DOHH2 (cell line): ENCODE results near the gene TIMP1.
A peak's percentile ranks its signal among the peaks of the same experiment; 100 is the strongest.

Experiments used
- H3F3A ChIP-seq: fragments of 200-600 bp; sonication (generic), shearing (Covaris generic); 2 replicates; pipeline ENCODE4 v1.6.0; 2016; ENCODE audit warnings: antibody characterized with exemption, mild to moderate bottlenecking; ENCODE audit not compliant: control insufficient read depth, insufficient read depth
- H3K27ac ChIP-seq: fragments of 200-600 bp; sonication (generic); 2 replicates; pipeline ENCODE4 v1.5.1; 2014; ENCODE audit warnings: low read depth, mild to moderate bottlenecking, low read length, moderate library complexity
- H3K27me3 ChIP-seq: fragments of 200-600 bp; sonication (generic); 2 replicates; pipeline ENCODE4 v1.6.1; 2014; ENCODE audit warnings: mild to moderate bottlenecking, low read length, mixed read lengths; ENCODE audit not compliant: control insufficient read depth
- H3K36me3 ChIP-seq: fragments of 200-600 bp; sonication (generic); 2 replicates; pipeline ENCODE4 v1.6.1; 2014; ENCODE audit warnings: mild to moderate bottlenecking, low read length, moderate library complexity, mixed read lengths; ENCODE audit not compliant: control insufficient read depth
- H3K4me1 ChIP-seq: fragments of 200-600 bp; sonication (generic); 2 replicates; pipeline ENCODE4 v1.6.1; 2014; ENCODE audit warnings: mild to moderate bottlenecking, low read length, mixed read lengths; ENCODE audit not compliant: control insufficient read depth
- H3K4me2 ChIP-seq: fragments of 200-600 bp; sonication (generic); 2 replicates; pipeline ENCODE4 v1.6.0; 2014; ENCODE audit warnings: mild to moderate bottlenecking, low read length, moderate library complexity
- H3K4me3 ChIP-seq: fragments of 200-600 bp; sonication (generic); 2 replicates; pipeline ENCODE4 v1.5.1; 2014; ENCODE audit warnings: mild to moderate bottlenecking, low read length, mixed read lengths
- H3K79me2 ChIP-seq: fragments of 200-600 bp; sonication (generic); 2 replicates; pipeline ENCODE4 v1.6.1; 2014; ENCODE audit warnings: mild to moderate bottlenecking, low read length, mixed read lengths; ENCODE audit not compliant: control insufficient read depth
- H3K9me2 ChIP-seq: fragments of 200-600 bp; sonication (generic); replicated peaks from 2 replicates; pipeline ENCODE4 v1.6.1; 2014; ENCODE audit warnings: mild to moderate bottlenecking, low read length, mixed read lengths; ENCODE audit not compliant: control insufficient read depth
- H3K9me3 ChIP-seq: fragments of 200-600 bp; sonication (generic); 2 replicates; pipeline ENCODE4 v1.6.1; 2014; ENCODE audit warnings: antibody characterized with exemption, low read length, mixed read lengths; ENCODE audit not compliant: control insufficient read depth, insufficient read depth
- H4K20me1 ChIP-seq: fragments of 200-600 bp; sonication (generic); 2 replicates; pipeline ENCODE4 v1.6.0; 2014; ENCODE audit warnings: low read depth, mild to moderate bottlenecking, antibody characterized with exemption, low read length, moderate library complexity; ENCODE audit not compliant: control insufficient read depth, insufficient read depth
- CTCF ChIP-seq: fragments of 200-600 bp; sonication (generic); IDR thresholded peaks from one replicate; pipeline ENCODE4 v1.5.1; 2014; ENCODE audit warnings: antibody characterized with exemption, mild to moderate bottlenecking, low read depth, low read length; ENCODE audit not compliant: poor library complexity, severe bottlenecking
- EZH2phosphoT487 ChIP-seq: fragments of 200-600 bp; sonication (generic); IDR thresholded peaks from 2 replicates; pipeline ENCODE4 v1.6.1; 2017; ENCODE audit warnings: borderline replicate concordance, mild to moderate bottlenecking, antibody characterized with exemption, low read length, moderate library complexity, mixed read lengths

TIMP1 gene

GRCh38 chrX:47543496-47543895 is 38.7 kb upstream of the TIMP1 start:
- no peak overlapping the region for H3K27ac ChIP-seq
- TF ChIP-seq CTCF: no peak
- TF ChIP-seq EZH2phosphoT487: no peak
- H3K9me3 ChIP-seq: no peaks in the 10 kb centered on the region
- peaks cover 6% of the 10 kb centered on the region for H3K4me1 ChIP-seq
- H3K79me2 ChIP-seq: no peaks in the 10 kb centered on the region
- no peak overlapping the region for H3K4me3 ChIP-seq
- H3K27me3 ChIP-seq: no peaks in the 10 kb centered on the region
- no peaks in the 10 kb centered on the region for H3K36me3 ChIP-seq
- no peaks in the 10 kb centered on the region for H3K9me2 ChIP-seq
- no peak overlapping the region for H3K4me2 ChIP-seq
- no peaks in the 10 kb centered on the region for H3F3A ChIP-seq
- H4K20me1 ChIP-seq: no peaks in the 10 kb centered on the region

- H3K9me2 ChIP-seq: no peaks in the 10 kb centered on the region
- TF ChIP-seq EZH2phosphoT487 (no peak), CTCF (no peak)
- no peaks in the 10 kb centered on the region for H4K20me1 ChIP-seq
- H3K27me3 ChIP-seq: no peaks in the 10 kb centered on the region
- H3K9me3 ChIP-seq: no peaks in the 10 kb centered on the region
- H3K4me3 ChIP-seq: peak overlapping the region; percentile 84
- H3K79me2 ChIP-seq: peaks cover 5% of the 10 kb centered on the region; the same call in 1 of the 2 replicates
- no peaks in the 10 kb centered on the region for H3F3A ChIP-seq
- no peaks in the 10 kb centered on the region for H3K36me3 ChIP-seq
- peak overlapping the region; percentile 71 for H3K4me2 ChIP-seq
- H3K4me1 ChIP-seq: peaks cover 23% of the 10 kb centered on the region
- 0 out of 2 replicates have a peak overlapping the region, but pooled peaks have one; percentile 9 for H3K27ac ChIP-seq
These were observed 26.1 kb upstream of the TIMP1 start for GRCh38 chrX:47556045-47556623.

- Histone ChIP-seq H3K9me3 (no peaks in the 10 kb centered on the region), H3K27me3 (no peaks in the 10 kb centered on the region), H3K4me1 (peaks cover 31% of the 10 kb centered on the region), H3K36me3 (peaks cover 10% of the 10 kb centered on the region), H3K27ac (no peak overlapping the region), H3K9me2 (no peaks in the 10 kb centered on the region), H3K4me2 (no peak overlapping the region), H3K4me3 (no peak overlapping the region), H4K20me1 (no peaks in the 10 kb centered on the region), H3F3A (no peaks in the 10 kb centered on the region), H3K79me2 (peaks cover 27% of the 10 kb centered on the region)
- TF ChIP-seq CTCF (no peak), EZH2phosphoT487 (no peak)
These were observed 23.8 kb upstream of the TIMP1 start for GRCh38 chrX:47558436-47558835.
